ENCODE data around the gene HSD17B11. TPM values are rescaled to one million over a fixed set of nuclear protein-coding genes. Genes with fewer than 3 reads are reported as not detected.
"Not testable (repeated sequence)": the region's sequence is repeated elsewhere in the genome, so short reads cannot be mapped to it uniquely, and the experiment has no call there.

The HSD17B11 gene
- total and polyA plus RNA-seq, 10 donors, result 27.0 to 121 (median 54.0) TPM

- no peak overlapping the region for H3K4me3 ChIP-seq
- DNase-seq, result no peak
- H3K27me3 ChIP-seq (replicated peaks in 1 of 7), result no peaks in the 10 kb centered on the region
- H3K36me3 ChIP-seq, result peaks cover 0 to 3% (median 0%) of the 10 kb centered on the region in 6 donors
- H3K9me3 ChIP-seq, result no peaks in the 10 kb centered on the region
- intact Hi-C loops (cut with DNase I; ENCODE audit: low total_unique reads), result no loop called here
- H3K27ac ChIP-seq, result no peak overlapping the region
- 73 to 84% (median 78%) methylated on average over 10 of the region's 10 CpGs for WGBS, 5 donors
- H3K4me1 ChIP-seq, result no peaks in the 10 kb centered on the region
- TF ChIP-seq POLR2A (IDR thresholded peaks at IDR 0.05), result no peak
- TF ChIP-seq, protein P1, sequence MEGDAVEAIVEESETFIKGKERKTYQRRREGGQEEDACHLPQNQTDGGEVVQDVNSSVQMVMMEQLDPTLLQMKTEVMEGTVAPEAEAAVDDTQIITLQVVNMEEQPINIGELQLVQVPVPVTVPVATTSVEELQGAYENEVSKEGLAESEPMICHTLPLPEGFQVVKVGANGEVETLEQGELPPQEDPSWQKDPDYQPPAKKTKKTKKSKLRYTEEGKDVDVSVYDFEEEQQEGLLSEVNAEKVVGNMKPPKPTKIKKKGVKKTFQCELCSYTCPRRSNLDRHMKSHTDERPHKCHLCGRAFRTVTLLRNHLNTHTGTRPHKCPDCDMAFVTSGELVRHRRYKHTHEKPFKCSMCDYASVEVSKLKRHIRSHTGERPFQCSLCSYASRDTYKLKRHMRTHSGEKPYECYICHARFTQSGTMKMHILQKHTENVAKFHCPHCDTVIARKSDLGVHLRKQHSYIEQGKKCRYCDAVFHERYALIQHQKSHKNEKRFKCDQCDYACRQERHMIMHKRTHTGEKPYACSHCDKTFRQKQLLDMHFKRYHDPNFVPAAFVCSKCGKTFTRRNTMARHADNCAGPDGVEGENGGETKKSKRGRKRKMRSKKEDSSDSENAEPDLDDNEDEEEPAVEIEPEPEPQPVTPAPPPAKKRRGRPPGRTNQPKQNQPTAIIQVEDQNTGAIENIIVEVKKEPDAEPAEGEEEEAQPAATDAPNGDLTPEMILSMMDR (IDR thresholded peaks at IDR 0.05 in 8 of 11, conservative IDR thresholded peaks at IDR 0.05 in 3 of 11), result no peak
- no peak for TF ChIP-seq POLR2AphosphoS5 (IDR thresholded peaks at IDR 0.05)
Observed at GRCh38 chr4:87304745-87305432, 86.1 kb downstream of the HSD17B11 start.

GRCh38 chr4:87299898-87300297, 91.1 kb downstream of the HSD17B11 start:
- no peaks in the 10 kb centered on the region for H3K27me3 ChIP-seq (replicated peaks in 1 of 7)
- no peak for TF ChIP-seq POLR2AphosphoS5 (IDR thresholded peaks at IDR 0.05)
- TF ChIP-seq POLR2A (IDR thresholded peaks at IDR 0.05), result no peak
- TF ChIP-seq, protein P1 (IDR thresholded peaks at IDR 0.05 in 8 of 11, conservative IDR thresholded peaks at IDR 0.05 in 3 of 11), result no peak
- DNase-seq, result no peak
- H3K36me3 ChIP-seq, result no peaks in the 10 kb centered on the region
- no peaks in the 10 kb centered on the region for H3K9me3 ChIP-seq
- intact Hi-C loops (cut with DNase I; ENCODE audit: low total_unique reads), result no loop called here
- H3K4me3 ChIP-seq, result no peak overlapping the region
- H3K4me1 ChIP-seq, result no peaks in the 10 kb centered on the region
- no peak overlapping the region for H3K27ac ChIP-seq
- WGBS, 5 donors, result 56 to 70% (median 68%) methylated on average over 4 of the region's 4 CpGs

GRCh38 chr4:87298362-87298761, 92.6 kb downstream of the HSD17B11 start:
- WGBS, 5 donors, result 76 to 91% (median 85%) methylated on average over 2 of the region's 2 CpGs

GRCh38 chr4:87294911-87295310, 96.1 kb downstream of the HSD17B11 start:
- H3K4me3 ChIP-seq; H3K27ac ChIP-seq; DNase-seq; intact Hi-C loops (cut with DNase I; ENCODE audit: low total_unique reads); H3K36me3 ChIP-seq; H3K4me1 ChIP-seq; H3K27me3 ChIP-seq (replicated peaks in 1 of 7): not testable (repeated sequence)
- H3K9me3 ChIP-seq, result peaks cover 0 to 21% (median 17%) of the 10 kb centered on the region in 8 donors
- whole genome bisulfite sequencing, 5 donors, result 77 to 95% (median 82%) methylated on average over 11 of the region's 11 CpGs

More at GRCh38 chr4:87298362-87298761, 92.6 kb downstream of the HSD17B11 start:
- Histone ChIP-seq H3K9me3 (peaks cover 0 to 15% (median 11%) of the 10 kb centered on the region in 8 donors), H3K4me3 (no peak overlapping the region), H3K27ac (no peak overlapping the region), H3K4me1 (no peaks in the 10 kb centered on the region), H3K36me3 (no peaks in the 10 kb centered on the region), H3K27me3 (replicated peaks in 1 of 7) (no peaks in the 10 kb centered on the region)
- TF ChIP-seq POLR2AphosphoS5 (IDR thresholded peaks at IDR 0.05) (no peak), POLR2A (IDR thresholded peaks at IDR 0.05) (no peak)
- TF ChIP-seq, protein P1 (IDR thresholded peaks at IDR 0.05 in 8 of 11, conservative IDR thresholded peaks at IDR 0.05 in 3 of 11), result no peak
- DNase-seq, result no peak
- intact Hi-C loops (cut with DNase I; ENCODE audit: low total_unique reads), result no loop called here

DNA sequence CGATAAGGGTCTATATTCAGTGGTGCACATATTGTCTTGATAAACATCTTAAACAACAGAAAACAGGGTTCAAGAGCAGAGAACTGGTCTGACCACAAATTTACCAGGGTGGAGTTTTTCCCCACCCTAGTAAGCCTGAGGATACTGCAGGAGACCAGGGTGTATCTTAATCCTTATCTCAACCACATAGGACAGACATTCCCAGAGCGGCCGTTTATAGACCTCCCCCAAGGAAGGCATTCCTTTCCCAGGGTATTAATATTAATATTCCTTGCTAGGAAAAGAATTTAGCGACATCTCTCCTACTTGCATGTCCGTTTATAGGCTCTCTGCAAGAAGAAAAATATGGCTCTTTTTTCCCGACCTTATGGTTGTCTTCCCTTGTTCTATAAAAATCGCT, 97.1 kb downstream of the HSD17B11 start:
- intact Hi-C loops (cut with DNase I; ENCODE audit: low total_unique reads); H3K27ac ChIP-seq; H3K4me1 ChIP-seq; H3K27me3 ChIP-seq (replicated peaks in 1 of 7); H3K4me3 ChIP-seq; DNase-seq; H3K36me3 ChIP-seq: not testable (repeated sequence)
- WGBS, 5 donors, result 90 to 96% (median 93%) methylated on average over 7 of the region's 7 CpGs
- H3K9me3 ChIP-seq, result peaks cover 0 to 21% (median 17%) of the 10 kb centered on the region in 8 donors
